A549 (cell line): ENCODE data around the gene P4HA1. TPM values are rescaled to one million over a fixed set of nuclear protein-coding genes. Genes with fewer than 3 reads are reported as not detected.

ENCODE experiments used
- ATAC-seq, 2 experiments: fragments of 200-7000 bp in 1 of 2; fragments of >200 bp in 1 of 2; cut with Nextera tagmentation in 1 of 2; cut with Tn5 transposase in 1 of 2; 3 replicates each; pipeline versions ENCODE4 v1.8.0 to v1.9.1; 2018 to 2020; ENCODE audit warnings: mild to moderate bottlenecking in 1 of 2, moderate library complexity in 1 of 2
- CTCF ChIA-PET: fragments of 300-600 bp; sonication (Branson Sonifier 250); formaldehyde crosslinking; extraction: SDS; loops from one replicate; lab custom pipeline; 2021; ENCODE audit warnings: antibody characterized with exemption, inconsistent platforms; lab: Yijun Ruan, JAX
- POLR2A ChIA-PET: fragments of 350-600 bp; formaldehyde crosslinking; extraction: SDS; loops from one replicate; lab custom pipeline; 2021; ENCODE audit warnings: antibody characterized with exemption, inconsistent platforms; lab: Yijun Ruan, JAX
- DNase-seq, 2 experiments: peaks; one replicate each; pipeline versions ENCODE4 v3.0.0 to v3.0.0-alpha.2; 2011 to 2016; ENCODE audit warnings: low read depth in 1 of 2, low spot score in 1 of 2
- FAIRE-seq: peaks from 2 replicates; lab custom pipeline; 2011; peaks lifted over from hg19 to GRCh38; lab: Jason Lieb, UNC
- H3K27ac ChIP-seq, 2 experiments: fragments of >200 bp; sonication (Bioruptor Twin); formaldehyde crosslinking; 3 replicates each; pipeline ENCODE4 v1.5.1; 2016 to 2017
- H3K4me1 ChIP-seq: fragments of >200 bp; sonication (Bioruptor Twin); formaldehyde crosslinking; 3 replicates; pipeline ENCODE4 v1.6.1; 2016
- H3K4me2 ChIP-seq: fragments of >200 bp; sonication (Bioruptor Twin); formaldehyde crosslinking; 3 replicates; pipeline ENCODE4 v1.6.1; 2016
- H3K4me3 ChIP-seq: fragments of >200 bp; sonication (Bioruptor Twin); formaldehyde crosslinking; 3 replicates; pipeline ENCODE4 v1.5.1; 2016
- H3K9me3 ChIP-seq: fragments of >200 bp; sonication (Bioruptor Twin); formaldehyde crosslinking; 3 replicates; pipeline ENCODE4 v1.6.1; 2016
- ATOH8 ChIP-seq: fragments of 250-450 bp; sonication (Bioruptor Pico); IDR thresholded peaks from 2 replicates; pipeline ENCODE4 v1.5.0; 2020; ENCODE audit warnings: low read depth, mild to moderate bottlenecking, moderate library complexity
- CHD4 ChIP-seq: fragments of 200-600 bp; sonication (generic); IDR thresholded peaks from 2 replicates; pipeline ENCODE4 v1.6.1; 2016; ENCODE audit warnings: antibody characterized with exemption, mild to moderate bottlenecking, borderline replicate concordance
- E2F6 ChIP-seq: IDR thresholded peaks from 2 replicates; pipeline ENCODE4 v1.6.1; 2012; ENCODE audit warnings: low read depth, borderline replicate concordance
- EHF ChIP-seq: fragments of 250-450 bp; sonication (Bioruptor Pico); IDR thresholded peaks from 2 replicates; pipeline ENCODE4 v1.5.0; 2020; ENCODE audit warnings: mild to moderate bottlenecking
- HMGXB4 ChIP-seq: fragments of 250-450 bp; sonication (Bioruptor Pico); IDR thresholded peaks from 2 replicates; pipeline ENCODE4 v1.5.0; 2021; ENCODE audit warnings: mild to moderate bottlenecking, moderate library complexity, borderline replicate concordance
- HOXA7 ChIP-seq: fragments of 250-450 bp; sonication (Bioruptor Pico); IDR thresholded peaks from 2 replicates; pipeline ENCODE4 v1.5.0; 2020; ENCODE audit warnings: mild to moderate bottlenecking, moderate library complexity
- HOXB13 ChIP-seq: fragments of 250-450 bp; sonication (Bioruptor Pico); IDR thresholded peaks from 2 replicates; pipeline ENCODE4 v1.5.0; 2020; ENCODE audit warnings: low read depth, mild to moderate bottlenecking, moderate library complexity
- HOXB5 ChIP-seq: fragments of 250-450 bp; sonication (Bioruptor Pico); IDR thresholded peaks from 2 replicates; pipeline ENCODE4 v1.5.0; 2020; ENCODE audit warnings: mild to moderate bottlenecking, moderate library complexity
- JUN ChIP-seq, 2 experiments: fragments of >200 bp; sonication (Bioruptor Twin); formaldehyde crosslinking; IDR thresholded peaks; 2 replicates in 1 of 2; 3 replicates in 1 of 2; pipeline ENCODE4 v1.6.1; 2016 to 2017
- JUNB ChIP-seq: fragments of >200 bp; sonication (Bioruptor Twin); formaldehyde crosslinking; IDR thresholded peaks from 2 replicates; pipeline ENCODE4 v1.6.1; 2016
- KDM5A ChIP-seq: fragments of 200-600 bp; sonication (generic); IDR thresholded peaks from 2 replicates; pipeline ENCODE4 v1.6.1; 2016; ENCODE audit warnings: antibody characterized with exemption, mild to moderate bottlenecking
- MAX ChIP-seq: IDR thresholded peaks from 2 replicates; pipeline ENCODE4 v1.6.1; 2012
- POLR2A ChIP-seq: IDR thresholded peaks from 2 replicates; pipeline ENCODE4 v1.6.1; 2012; ENCODE audit warnings: mild to moderate bottlenecking, low read length
- POLR2AphosphoS2 ChIP-seq: conservative IDR thresholded peaks from 2 replicates; pipeline ENCODE4 v1.6.1; 2012; ENCODE audit warnings: low read length, improper control_type of control experiment, inconsistent platforms
- RCOR1 ChIP-seq: fragments of 150-350 bp; IDR thresholded peaks from 2 replicates; pipeline ENCODE4 v1.6.1; 2014; ENCODE audit warnings: antibody characterized with exemption, low read length, low read depth
- RFX5 ChIP-seq: fragments of 450-650 bp; IDR thresholded peaks from 2 replicates; pipeline ENCODE4 v1.7.1; 2014; ENCODE audit warnings: antibody characterized with exemption, mild to moderate bottlenecking, moderate library complexity
- SREBF2 ChIP-seq: fragments of 450-650 bp; IDR thresholded peaks from 2 replicates; pipeline ENCODE4 v1.6.1; 2014; ENCODE audit warnings: mild to moderate bottlenecking, moderate library complexity
- TP53 ChIP-seq: fragments of 250-450 bp; sonication (Bioruptor Pico); IDR thresholded peaks from 2 replicates; pipeline ENCODE4 v1.5.0; 2021; ENCODE audit warnings: mild to moderate bottlenecking, moderate library complexity
- ZSCAN20 ChIP-seq: fragments of 250-450 bp; sonication (Bioruptor Pico); IDR thresholded peaks from 2 replicates; pipeline ENCODE4 v1.8.0; 2022; ENCODE audit warnings: mild to moderate bottlenecking, moderate library complexity
- WGBS: methylation state at CpG from one replicate; pipeline ENCODE4 v1.1.6; 2017; ENCODE audit errors: missing lambda C conversion rate; 5-methylcytosine and 5-hydroxymethylcytosine counted together
- polyA plus RNA-seq, 4 experiments: library from polyadenylated mRNA; depleted of rRNA in 3 of 4; stranded (reverse); fragments of >200 nt; fragmentation: RNase III in 1 of 4; extraction: RNeasy Plus Mini Kit Qiagen cat#74134 plus additional on column Dnase treatment in 1 of 4; gene quantifications; 2 replicates in 3 of 4; 3 replicates in 1 of 4; pipeline ENCODE4 v1.2.3, GENCODE V29; 2011 to 2017

Gene P4HA1
- polyA plus RNA-seq, 2 of the 4 experiments (the other 2 are of a cell fraction): 23.7 to 49.0 TPM

- Histone ChIP-seq H3K4me3 (peak overlapping the region; percentile 75), H3K27ac (peak overlapping the region; percentile 90 to 94), H3K4me2 (peak overlapping the region; percentile 72), H3K4me1 (peaks cover 18% of the 10 kb centered on the region), H3K9me3 (no peaks in the 10 kb centered on the region)
- WGBS: 69% methylated on average over 4 of the region's 4 CpGs
- CTCF ChIA-PET: interaction anchor here (0.6 to 5.1 kb wide), 13 partner anchors 10 to 78 kb away, joined by 3 to 49 read pairs (median 3); partner anchors contain the start of gene NUDT13
- TF ChIP-seq HOXA7 (CRISPR knock-in tag) (no peak), TP53 (no peak)
- FAIRE-seq (no peak), DNase-seq (no peak), ATAC-seq (peak in 1 of 2 experiments; percentile 6; a peak in 1 of 6 replicates)
- POLR2A ChIA-PET: interaction anchor here (0.6 to 3.4 kb wide), 5 partner anchors 14 to 743 kb away, joined by 3 to 55 read pairs (median 4); partner anchors contain the start of genes DNAJB12 and NUDT13
These were observed 622 bp upstream of the P4HA1 start for GRCh38 chr10:73097305-73097670.

GRCh38 chr10:73096041-73096448 lies 621 bp downstream of the P4HA1 start:
- Histone ChIP-seq H3K27ac (peak overlapping the region; percentile 90 to 94), H3K9me3 (no peaks in the 10 kb centered on the region), H3K4me3 (peak overlapping the region; percentile 75), H3K4me1 (peaks cover 18% of the 10 kb centered on the region), H3K4me2 (peak overlapping the region; percentile 72)
- ChIA-PET CTCF (interaction anchor here (0.6 to 1.7 kb wide), 15 partner anchors 9 to 161 kb away, joined by 3 to 19 read pairs (median 4); partner anchors contain the start of gene NUDT13), POLR2A (interaction anchor here (0.7 to 3.4 kb wide), 12 partner anchors 15 to 741 kb away, joined by 3 to 55 read pairs (median 4); partner anchors contain the start of genes DNAJB12, ECD, FAM149B1 and NUDT13)
- FAIRE-seq: no peak
- ATAC-seq: peak; percentile 75 to 76
- under 1% methylated on average over 28 of the region's 29 CpGs for WGBS
- TF ChIP-seq JUN (IDR thresholded peaks at IDR 0.05) (no peak), HMGXB4 (CRISPR knock-in tag) (no peak), ZSCAN20 (CRISPR knock-in tag) (no peak), EHF (CRISPR knock-in tag) (no peak), ATOH8 (CRISPR knock-in tag) (no peak), KDM5A (no peak), HOXB13 (CRISPR knock-in tag) (no peak), E2F6 (0 out of 2 replicates have a peak, but pooled peaks have one; percentile 48)
- TF ChIP-seq, all 56 proteins: peak for 1
- peak; percentile 60 to 67 for DNase-seq

GRCh38 chr10:73095481-73096021 lies 1.1 kb downstream of the P4HA1 start:
- POLR2A ChIA-PET: interaction anchor here (0.7 to 3.4 kb wide), 12 partner anchors 12 to 741 kb away, joined by 3 to 55 read pairs (median 4); partner anchors contain the start of genes DNAJB12, ECD, FAM149B1 and NUDT13
- peaks cover 18% of the 10 kb centered on the region for H3K4me1 ChIP-seq

More at GRCh38 chr10:73095481-73096021, 1.1 kb downstream of the P4HA1 start:
- no peak for TF ChIP-seq RCOR1
- TF ChIP-seq ATOH8 (CRISPR knock-in tag): no peak
- no peak for TF ChIP-seq RFX5
- no peak for TF ChIP-seq POLR2A
- no peak for TF ChIP-seq SREBF2
- no peak for TF ChIP-seq HOXB5 (CRISPR knock-in tag)
- TF ChIP-seq JUNB: no peak
- no peak for TF ChIP-seq MAX
- no peak for TF ChIP-seq EHF (CRISPR knock-in tag)
- no peak for TF ChIP-seq CHD4
- TF ChIP-seq POLR2AphosphoS2: no peak
- CTCF ChIA-PET: interaction anchor here (0.6 to 1.7 kb wide), 19 partner anchors 8 to 731 kb away, joined by 3 to 19 read pairs (median 4); partner anchors contain the start of gene NUDT13
- ATAC-seq: peak; percentile 14 to 24; a peak in 3 of 6 replicates
- DNase-seq: peak; percentile 48 to 58
- WGBS: 1% methylated on average over 14 of the region's 14 CpGs
- Histone ChIP-seq H3K4me2 (peak overlapping the region; percentile 72), H3K4me3 (peak overlapping the region; percentile 75), H3K9me3 (no peaks in the 10 kb centered on the region), H3K27ac (peak overlapping the region; percentile 90 to 94)
- no peak for FAIRE-seq
